Activated T-helper 17 cell treated with anti-CD3 and anti-CD28 coated beads, Interleukin-2, amount 50 U/mL, for 72 hours (primary cell): ENCODE data around the gene EEPD1. TPM values are rescaled to one million over a fixed set of nuclear protein-coding genes. Genes with fewer than 3 reads are reported as not detected.
"Not testable (repeated sequence)": the region's sequence is repeated elsewhere in the genome, so short reads cannot be mapped to it uniquely, and the experiment has no call there.

Experiments used
- ATAC-seq: fragments of 150-1000 bp; cut with Tn5 transposase; replicated peaks from 2 replicates; pipeline ENCODE4 v1.10.0; 2021; ENCODE audit warnings: mild to moderate bottlenecking, moderate library complexity
- H3K27ac Mint-ChIP-seq: one replicate; pipeline ENCODE4 v1.8.0; 2022; ENCODE audit warnings: mixed read lengths
- H3K27me3 Mint-ChIP-seq: one replicate; pipeline ENCODE4 v1.8.0; 2022; ENCODE audit warnings: mixed read lengths
- H3K36me3 Mint-ChIP-seq: one replicate; pipeline ENCODE4 v1.8.0; 2022; ENCODE audit warnings: low read depth, mild to moderate bottlenecking, mixed read lengths
- H3K4me1 Mint-ChIP-seq: one replicate; pipeline ENCODE4 v1.8.0; 2022; ENCODE audit warnings: mixed read lengths
- H3K4me3 Mint-ChIP-seq: one replicate; pipeline ENCODE4 v1.8.0; 2022; ENCODE audit warnings: mild to moderate bottlenecking, mixed read lengths
- H3K9me3 Mint-ChIP-seq: one replicate; pipeline ENCODE4 v1.8.0; 2022; ENCODE audit warnings: mixed read lengths
- total RNA-seq, 2 donors: library from RNA; stranded (reverse); gene quantifications; one replicate each; pipeline ENCODE4 v1.2.3, GENCODE V29; 2022

Gene EEPD1
- total RNA-seq, 2 donors from 2014 or later: 0.95 to 5.1 TPM

GRCh38 chr7:36223851-36224250 lies 70.8 kb downstream of the EEPD1 start:
- no peak overlapping the region for H3K27ac Mint-ChIP-seq
- no peaks in the 10 kb centered on the region for H3K27me3 Mint-ChIP-seq
- H3K36me3 Mint-ChIP-seq: no peaks in the 10 kb centered on the region
- ATAC-seq: no peak
- H3K4me3 Mint-ChIP-seq: no peak overlapping the region
- peaks cover 4% of the 10 kb centered on the region for H3K4me1 Mint-ChIP-seq
- no peaks in the 10 kb centered on the region for H3K9me3 Mint-ChIP-seq

- no peaks in the 10 kb centered on the region for H3K9me3 Mint-ChIP-seq
- no peak for ATAC-seq
- no peaks in the 10 kb centered on the region for H3K27me3 Mint-ChIP-seq
- H3K4me1 Mint-ChIP-seq: peaks cover 5% of the 10 kb centered on the region
- no peaks in the 10 kb centered on the region for H3K36me3 Mint-ChIP-seq
- no peak overlapping the region for H3K4me3 Mint-ChIP-seq
- H3K27ac Mint-ChIP-seq: no peak overlapping the region
These were observed 72.1 kb downstream of the EEPD1 start for GRCh38 chr7:36224934-36225858.

GRCh38 chr7:36226151-36226550 lies 73.1 kb downstream of the EEPD1 start:
- no peaks in the 10 kb centered on the region for H3K9me3 Mint-ChIP-seq
- H3K27ac Mint-ChIP-seq: no peak overlapping the region
- H3K36me3 Mint-ChIP-seq: no peaks in the 10 kb centered on the region

GRCh38 chr7:36227223-36227622 lies 74.2 kb downstream of the EEPD1 start:
- Mint-ChIP-seq H3K27me3 (no peaks in the 10 kb centered on the region), H3K9me3 (no peaks in the 10 kb centered on the region), H3K4me1 (peaks cover 15% of the 10 kb centered on the region), H3K27ac (no peak overlapping the region), H3K36me3 (no peaks in the 10 kb centered on the region), H3K4me3 (no peak overlapping the region)
- ATAC-seq: no peak

More at GRCh38 chr7:36226151-36226550, 73.1 kb downstream of the EEPD1 start:
- Mint-ChIP-seq H3K4me1 (peaks cover 13% of the 10 kb centered on the region), H3K4me3 (no peak overlapping the region), H3K27me3 (no peaks in the 10 kb centered on the region)
- ATAC-seq: no peak

- H3K9me3 Mint-ChIP-seq: no peaks in the 10 kb centered on the region
- no peak for ATAC-seq
These were observed 75.0 kb downstream of the EEPD1 start for GRCh38 chr7:36228039-36228438.

GRCh38 chr7:36231406-36231805 lies 78.4 kb downstream of the EEPD1 start:
- no peak for ATAC-seq
- H3K36me3 Mint-ChIP-seq: no peaks in the 10 kb centered on the region
- no peak overlapping the region for H3K4me3 Mint-ChIP-seq
- no peaks in the 10 kb centered on the region for H3K9me3 Mint-ChIP-seq
- peak overlapping the region; percentile 26 for H3K27ac Mint-ChIP-seq
- peaks cover 11% of the 10 kb centered on the region for H3K4me1 Mint-ChIP-seq
- H3K27me3 Mint-ChIP-seq: no peaks in the 10 kb centered on the region

More at GRCh38 chr7:36228039-36228438, 75.0 kb downstream of the EEPD1 start:
- Mint-ChIP-seq H3K27me3 (no peaks in the 10 kb centered on the region), H3K4me1 (peaks cover 15% of the 10 kb centered on the region), H3K36me3 (no peaks in the 10 kb centered on the region), H3K4me3 (no peak overlapping the region), H3K27ac (no peak overlapping the region)

GRCh38 chr7:36232555-36232954 lies 79.5 kb downstream of the EEPD1 start:
- Mint-ChIP-seq H3K27me3 (no peaks in the 10 kb centered on the region), H3K27ac (no peak overlapping the region), H3K4me1 (peaks cover 11% of the 10 kb centered on the region), H3K36me3 (no peaks in the 10 kb centered on the region), H3K4me3 (no peak overlapping the region), H3K9me3 (no peaks in the 10 kb centered on the region)
- no peak for ATAC-seq

- ATAC-seq: no peak
- Mint-ChIP-seq H3K27ac (no peak overlapping the region), H3K27me3 (no peaks in the 10 kb centered on the region), H3K4me3 (no peak overlapping the region), H3K36me3 (no peaks in the 10 kb centered on the region), H3K4me1 (peaks cover 11% of the 10 kb centered on the region), H3K9me3 (no peaks in the 10 kb centered on the region)
These were observed 80.0 kb downstream of the EEPD1 start for GRCh38 chr7:36232971-36233550.

GRCh38 chr7:36236073-36236472 lies 83.0 kb downstream of the EEPD1 start:
- no peak overlapping the region for H3K4me3 Mint-ChIP-seq

GRCh38 chr7:36238138-36238537 lies 85.1 kb downstream of the EEPD1 start:
- no peaks in the 10 kb centered on the region for H3K27me3 Mint-ChIP-seq
- H3K4me3 Mint-ChIP-seq: no peak overlapping the region
- H3K27ac Mint-ChIP-seq: no peak overlapping the region
- H3K9me3 Mint-ChIP-seq: no peaks in the 10 kb centered on the region
- no peaks in the 10 kb centered on the region for H3K4me1 Mint-ChIP-seq
- H3K36me3 Mint-ChIP-seq: no peaks in the 10 kb centered on the region
- ATAC-seq: no peak

More at GRCh38 chr7:36236073-36236472, 83.0 kb downstream of the EEPD1 start:
- no peaks in the 10 kb centered on the region for H3K36me3 Mint-ChIP-seq
- H3K4me1 Mint-ChIP-seq: peaks cover 3% of the 10 kb centered on the region
- no peak overlapping the region for H3K27ac Mint-ChIP-seq
- no peaks in the 10 kb centered on the region for H3K27me3 Mint-ChIP-seq
- no peak for ATAC-seq
- no peaks in the 10 kb centered on the region for H3K9me3 Mint-ChIP-seq

GRCh38 chr7:36243356-36243755 lies 90.3 kb downstream of the EEPD1 start:
- not testable (repeated sequence) for H3K27me3 Mint-ChIP-seq, H3K27ac Mint-ChIP-seq, H3K4me1 Mint-ChIP-seq, H3K4me3 Mint-ChIP-seq, H3K36me3 Mint-ChIP-seq, ATAC-seq, H3K9me3 Mint-ChIP-seq

GRCh38 chr7:36244001-36244400 lies 90.9 kb downstream of the EEPD1 start:
- not testable (repeated sequence) for H3K27ac Mint-ChIP-seq, H3K27me3 Mint-ChIP-seq, H3K36me3 Mint-ChIP-seq, H3K9me3 Mint-ChIP-seq, ATAC-seq, H3K4me1 Mint-ChIP-seq, H3K4me3 Mint-ChIP-seq

GRCh38 chr7:36244429-36244828 lies 91.4 kb downstream of the EEPD1 start:
- H3K4me3 Mint-ChIP-seq: no peak overlapping the region
- H3K4me1 Mint-ChIP-seq: no peaks in the 10 kb centered on the region
- no peaks in the 10 kb centered on the region for H3K9me3 Mint-ChIP-seq
- no peaks in the 10 kb centered on the region for H3K36me3 Mint-ChIP-seq
- no peak for ATAC-seq
- H3K27ac Mint-ChIP-seq: no peak overlapping the region
- H3K27me3 Mint-ChIP-seq: no peaks in the 10 kb centered on the region

- ATAC-seq: no peak
- no peaks in the 10 kb centered on the region for H3K27me3 Mint-ChIP-seq
- no peaks in the 10 kb centered on the region for H3K36me3 Mint-ChIP-seq
- H3K27ac Mint-ChIP-seq: no peak overlapping the region
- H3K4me1 Mint-ChIP-seq: no peaks in the 10 kb centered on the region
- H3K4me3 Mint-ChIP-seq: no peak overlapping the region
- no peaks in the 10 kb centered on the region for H3K9me3 Mint-ChIP-seq
These were observed 92.7 kb downstream of the EEPD1 start for GRCh38 chr7:36245684-36246299.

GRCh38 chr7:36249091-36249490 lies 96.0 kb downstream of the EEPD1 start:
- Mint-ChIP-seq H3K36me3 (no peaks in the 10 kb centered on the region), H3K4me3 (no peak overlapping the region), H3K27me3 (no peaks in the 10 kb centered on the region), H3K9me3 (no peaks in the 10 kb centered on the region), H3K4me1 (no peaks in the 10 kb centered on the region), H3K27ac (no peak overlapping the region)
- ATAC-seq: no peak
